ENCODE results near the gene SDK1.

DNA sequence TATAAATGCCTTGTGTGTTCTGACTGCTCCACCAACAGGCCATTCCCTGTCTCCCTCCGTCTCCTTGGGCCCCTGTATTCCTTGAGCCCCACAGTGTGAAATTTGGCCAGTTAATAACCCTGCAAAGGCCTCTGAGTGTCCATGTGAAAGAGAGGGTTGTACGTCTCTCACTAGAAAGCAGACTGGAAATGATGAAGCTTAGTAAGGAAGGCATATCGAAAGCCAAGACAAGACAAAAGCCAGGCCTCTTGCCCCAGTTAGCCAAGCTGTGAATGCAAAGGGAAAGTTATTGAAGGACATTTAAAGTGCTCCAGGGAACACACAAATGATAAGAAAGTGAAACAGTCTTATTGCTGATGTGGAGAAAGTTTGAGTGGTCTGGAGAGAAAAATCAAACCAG is 680.2 kb downstream of the SDK1 start:
- TF ChIP-seq BHLHE40 (IDR thresholded peaks at IDR 0.05; ENCODE audit: borderline replicate concordance) (no peak), SP1 (IDR thresholded peaks at IDR 0.05) (no peak), ELF4 (IDR thresholded peaks at IDR 0.05) (no peak), ARNT (IDR thresholded peaks at IDR 0.05) (no peak), FOXK2 (IDR thresholded peaks at IDR 0.05) (no peak), FOXA1 (IDR thresholded peaks at IDR 0.05) (no peak), SUZ12 (IDR thresholded peaks at IDR 0.05) (no peak), HDGF (IDR thresholded peaks at IDR 0.05; ENCODE audit: borderline replicate concordance) (no peak), ZNF384 (IDR thresholded peaks at IDR 0.05) (no peak), NFRKB (IDR thresholded peaks at IDR 0.05) (no peak)
- TF ChIP-seq, protein P1, sequence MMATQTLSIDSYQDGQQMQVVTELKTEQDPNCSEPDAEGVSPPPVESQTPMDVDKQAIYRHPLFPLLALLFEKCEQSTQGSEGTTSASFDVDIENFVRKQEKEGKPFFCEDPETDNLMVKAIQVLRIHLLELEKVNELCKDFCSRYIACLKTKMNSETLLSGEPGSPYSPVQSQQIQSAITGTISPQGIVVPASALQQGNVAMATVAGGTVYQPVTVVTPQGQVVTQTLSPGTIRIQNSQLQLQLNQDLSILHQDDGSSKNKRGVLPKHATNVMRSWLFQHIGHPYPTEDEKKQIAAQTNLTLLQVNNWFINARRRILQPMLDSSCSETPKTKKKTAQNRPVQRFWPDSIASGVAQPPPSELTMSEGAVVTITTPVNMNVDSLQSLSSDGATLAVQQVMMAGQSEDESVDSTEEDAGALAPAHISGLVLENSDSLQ (IDR thresholded peaks at IDR 0.05), result no peak
